ENCODE data around the gene CYP2E1.
"Not testable (repeated sequence)": the region's sequence is repeated elsewhere in the genome, so short reads cannot be mapped to it uniquely, and the experiment has no call there.

The CYP2E1 gene

DNA sequence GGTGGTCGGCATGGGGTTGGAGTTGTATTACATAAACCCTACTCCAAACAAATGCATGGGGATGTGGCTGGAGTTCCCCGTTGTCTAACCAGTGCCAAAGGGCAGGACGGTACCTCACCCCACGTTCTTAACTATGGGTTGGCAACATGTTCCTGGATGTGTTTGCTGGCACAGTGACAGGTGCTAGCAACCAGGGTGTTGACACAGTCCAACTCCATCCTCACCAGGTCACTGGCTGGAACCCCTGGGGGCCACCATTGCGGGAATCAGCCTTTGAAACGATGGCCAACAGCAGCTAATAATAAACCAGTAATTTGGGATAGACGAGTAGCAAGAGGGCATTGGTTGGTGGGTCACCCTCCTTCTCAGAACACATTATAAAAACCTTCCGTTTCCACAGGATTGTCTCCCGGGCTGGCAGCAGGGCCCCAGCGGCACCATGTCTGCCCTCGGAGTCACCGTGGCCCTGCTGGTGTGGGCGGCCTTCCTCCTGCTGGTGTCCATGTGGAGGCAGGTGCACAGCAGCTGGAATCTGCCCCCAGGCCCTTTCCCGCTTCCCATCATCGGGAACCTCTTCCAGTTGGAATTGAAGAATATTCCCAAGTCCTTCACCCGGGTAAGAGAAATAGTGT is at the start of gene CYP2E1:
Gene CYP2E1, plus strand, starts transcription at position 407 of the 632 bp plus-strand sequence. Its CDS starts 33 bp downstream, at position 440.
- no peak for DNase-seq (ENCODE audit: low read depth in 2 of 2)

DNA sequence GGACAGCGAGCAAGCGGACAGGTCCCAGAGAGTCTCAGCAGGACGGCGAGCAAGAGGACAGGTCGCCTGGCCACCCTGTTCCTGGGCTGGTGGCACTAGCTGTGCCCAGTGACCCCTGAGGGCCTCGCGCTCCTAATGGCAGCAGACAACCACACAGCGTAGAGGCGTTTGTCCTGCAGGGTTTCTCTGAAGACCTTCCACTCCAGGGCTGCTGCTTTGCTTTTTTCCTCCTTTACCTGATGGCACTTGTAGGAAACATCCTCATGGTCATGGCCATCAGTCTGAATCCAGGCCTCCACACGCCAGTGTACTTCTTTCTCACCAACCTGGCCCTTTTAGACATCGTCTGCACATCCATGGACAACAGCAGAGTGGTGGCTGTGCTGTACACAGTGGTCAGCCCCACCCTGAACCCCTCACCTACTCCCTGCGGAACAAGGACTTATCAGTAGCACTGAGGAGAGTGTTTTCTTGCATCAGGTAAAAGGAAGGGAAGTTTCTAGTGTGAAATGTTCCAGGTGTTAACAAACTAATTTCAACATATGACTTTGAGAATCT is 46.0 kb upstream of the CYP2E1 start:
- DNase-seq (ENCODE audit: low read depth in 2 of 2): no peak

DNA sequence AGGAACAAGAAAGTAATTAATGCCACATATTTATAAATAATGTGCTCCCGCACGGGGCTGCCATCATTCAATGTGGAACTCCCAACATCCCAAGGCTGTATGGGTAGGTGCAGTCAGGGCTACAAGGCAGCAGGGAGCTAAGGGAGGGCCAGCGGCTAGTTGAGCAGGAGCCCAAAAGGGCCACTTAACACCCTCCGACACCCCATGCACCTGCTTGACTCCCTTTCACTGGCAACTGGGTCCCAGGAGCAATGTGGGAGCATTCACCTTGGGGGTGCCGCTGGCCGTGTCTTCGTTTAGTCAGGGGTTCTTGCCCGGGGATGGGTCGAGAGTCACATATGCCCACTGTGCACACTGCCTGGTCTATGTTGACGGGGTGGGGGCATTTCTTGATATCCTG is 45.5 kb upstream of the CYP2E1 start:
- DNase-seq (ENCODE audit: low read depth in 2 of 2): no peak

DNA sequence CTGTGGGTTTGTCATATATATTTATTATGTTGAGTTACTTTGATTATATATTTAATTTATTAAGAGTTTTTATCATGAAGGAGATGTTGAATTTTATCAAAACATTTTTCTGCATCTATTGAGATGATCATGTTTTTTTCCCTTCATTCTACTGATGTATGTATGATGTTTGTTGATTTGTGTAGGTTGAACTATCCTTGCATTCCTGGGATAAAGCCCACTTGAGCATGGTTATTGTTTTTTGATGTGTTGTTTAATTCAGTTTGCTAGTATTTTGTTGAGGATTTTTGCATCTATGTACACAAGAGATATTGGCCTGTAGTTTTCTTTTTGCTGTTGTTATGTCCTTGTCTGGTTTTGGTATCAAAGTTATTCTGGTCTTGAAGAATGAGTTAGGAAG is 42.3 kb upstream of the CYP2E1 start:
- no peak for DNase-seq (ENCODE audit: low read depth in 2 of 2)

DNA sequence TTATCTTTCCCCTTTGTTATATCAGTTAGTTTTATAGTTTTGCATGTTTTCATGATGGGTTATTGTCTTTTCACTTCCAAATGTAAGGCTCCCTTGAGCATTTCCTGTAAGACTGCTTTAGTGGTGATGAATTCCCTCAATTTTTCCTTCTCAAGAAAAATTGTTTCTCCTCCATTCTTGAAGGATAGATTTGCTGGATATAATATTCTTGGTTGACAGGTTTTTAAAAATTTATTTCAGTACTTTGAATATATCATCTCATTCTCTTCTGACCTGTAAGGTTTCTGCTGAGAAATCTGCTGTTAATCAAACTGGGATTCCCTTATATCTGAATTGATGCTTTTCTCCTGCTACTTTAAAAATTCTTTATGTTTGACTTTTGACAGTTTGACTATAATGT is 40.1 kb upstream of the CYP2E1 start:
- no peak for DNase-seq (ENCODE audit: low read depth in 2 of 2)

DNA sequence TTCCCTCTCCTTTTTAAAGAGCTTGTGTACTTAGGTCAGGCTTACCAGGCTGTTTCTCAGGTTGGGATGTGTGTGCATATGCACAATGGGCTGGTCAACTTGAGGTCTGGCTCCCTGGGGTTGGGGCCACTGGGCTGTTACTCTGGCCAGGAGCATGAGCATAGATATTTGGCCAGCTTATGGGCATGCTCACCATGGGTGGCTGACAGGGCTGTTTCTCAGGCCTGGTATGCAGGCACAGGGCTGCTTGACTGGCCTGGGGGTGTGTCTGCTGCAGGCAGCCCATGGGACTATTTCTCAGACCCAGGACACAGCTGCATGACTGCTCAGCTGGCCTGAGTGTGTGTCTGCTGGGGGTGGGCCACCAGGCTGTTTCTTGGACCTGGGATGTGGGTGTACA is 38.8 kb upstream of the CYP2E1 start:
- DNase-seq (ENCODE audit: low read depth in 2 of 2): no peak

DNA sequence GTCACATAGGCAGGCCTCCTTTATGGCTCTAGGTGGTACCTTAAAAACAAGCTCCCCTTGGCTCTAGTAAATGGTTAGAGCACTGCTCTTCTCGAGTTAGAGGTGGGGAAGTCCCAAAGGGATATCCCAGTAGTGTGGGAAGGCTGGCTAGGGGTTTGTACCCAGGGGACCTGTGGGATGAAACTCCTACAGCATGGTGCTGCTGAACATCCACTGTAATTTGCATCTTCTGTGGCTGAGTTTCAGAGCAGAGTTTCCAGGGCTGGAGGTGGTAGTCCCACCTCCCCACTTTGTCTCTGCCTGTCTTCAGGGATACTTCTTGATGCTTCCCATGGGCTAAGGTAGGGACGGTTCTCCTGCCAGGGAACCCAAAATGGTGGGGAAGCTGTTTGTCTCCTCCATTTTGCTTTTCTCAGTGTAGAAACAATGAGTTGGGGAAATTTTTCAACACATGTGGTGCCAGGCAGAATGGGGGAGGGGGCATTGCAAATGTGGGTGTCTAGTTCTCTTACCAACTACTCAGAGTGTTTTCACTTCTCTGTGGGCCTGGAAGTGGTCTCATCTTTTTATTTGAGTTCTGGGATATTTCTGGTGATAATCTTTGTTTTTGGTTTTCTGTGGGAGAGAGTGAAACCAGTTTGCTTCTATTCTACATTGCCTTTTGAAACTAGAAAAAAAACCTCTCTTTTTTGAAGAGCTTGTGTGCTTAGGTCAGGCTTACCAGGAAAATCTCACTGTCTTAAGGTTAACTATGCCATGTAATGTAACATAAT is 37.2 kb upstream of the CYP2E1 start:
- DNase-seq (ENCODE audit: low read depth in 2 of 2): no peak

DNA sequence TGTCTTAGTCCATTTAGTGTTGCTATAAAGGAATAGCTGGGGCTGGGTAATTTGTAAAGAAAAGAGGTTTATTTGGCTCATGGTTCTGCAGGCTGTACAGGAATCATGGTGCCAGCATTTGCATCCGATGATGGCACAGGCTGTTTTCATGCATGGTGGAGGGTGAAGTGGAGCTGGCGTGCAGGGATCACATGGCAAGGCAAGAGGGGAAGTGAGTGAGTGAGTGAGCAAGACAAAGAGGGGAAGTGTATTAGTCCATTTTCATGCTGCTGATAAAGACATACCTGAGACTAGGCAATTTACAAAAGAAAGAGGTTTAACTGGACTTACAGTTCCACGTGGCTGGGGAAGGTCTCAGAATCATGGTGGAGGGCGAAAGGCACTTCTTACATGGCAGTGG is 33.6 kb upstream of the CYP2E1 start:
- DNase-seq (ENCODE audit: low read depth in 2 of 2): not testable (repeated sequence)

DNA sequence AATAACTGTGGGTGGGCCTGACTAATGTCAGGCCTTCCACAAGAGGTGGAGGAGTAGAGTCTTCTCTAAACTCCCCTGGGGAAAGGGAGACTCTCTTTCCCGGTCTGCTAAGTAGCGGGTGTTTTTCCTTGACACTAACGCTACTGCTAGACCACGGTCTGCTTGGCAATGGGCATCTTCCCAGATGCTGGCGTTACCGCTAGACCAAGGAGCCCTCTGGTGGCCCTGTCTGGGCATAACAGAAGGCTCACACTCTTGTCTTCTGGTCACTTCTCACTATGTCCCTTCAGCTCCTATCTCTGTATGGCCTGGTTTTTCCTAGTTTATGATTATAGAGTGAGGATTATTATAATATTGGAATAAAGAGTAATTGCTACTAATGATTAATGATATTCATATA is 29.8 kb upstream of the CYP2E1 start:
- not testable (repeated sequence) for DNase-seq (ENCODE audit: low read depth in 2 of 2)

DNA sequence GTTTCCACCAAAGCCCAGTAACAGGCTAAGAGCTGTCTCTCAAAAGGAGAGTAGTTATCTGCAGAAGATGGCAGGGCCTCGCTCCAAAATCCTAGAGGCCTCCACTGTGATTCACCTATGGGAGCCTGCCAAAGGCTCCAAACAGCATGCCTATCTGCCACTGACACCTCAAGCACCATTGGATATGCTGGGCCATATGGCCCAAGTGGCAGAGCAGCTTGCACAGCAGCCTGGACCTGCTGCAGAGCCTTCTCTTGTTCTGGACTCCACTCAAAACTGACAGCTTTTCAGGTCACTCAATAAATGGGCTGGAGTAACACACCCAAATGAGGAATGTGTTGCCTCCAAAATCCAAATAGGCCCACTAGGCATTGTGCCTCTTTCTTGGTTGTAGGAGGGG is 28.0 kb upstream of the CYP2E1 start:
- not testable (repeated sequence) for DNase-seq (ENCODE audit: low read depth in 2 of 2)

DNA sequence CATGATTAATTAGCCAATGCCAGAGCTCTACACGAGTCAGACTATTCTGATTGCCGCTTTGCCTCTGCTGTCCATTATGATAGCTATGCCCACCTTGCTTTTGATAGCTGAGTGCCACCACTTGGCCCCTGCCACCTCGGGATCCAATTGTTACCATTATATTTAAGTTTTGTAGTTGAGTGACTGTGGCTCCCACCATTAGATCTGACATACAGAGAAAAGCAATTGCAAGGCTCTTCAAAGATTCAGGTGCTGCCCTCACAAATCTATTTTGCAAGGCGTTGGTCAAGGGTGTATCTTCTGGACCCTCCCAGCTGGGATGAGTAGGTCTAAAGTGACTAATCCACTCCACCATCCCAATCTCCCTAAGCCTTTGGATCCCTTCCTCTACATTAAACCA is 26.3 kb upstream of the CYP2E1 start:
- DNase-seq (ENCODE audit: low read depth in 2 of 2): not testable (repeated sequence)

DNA sequence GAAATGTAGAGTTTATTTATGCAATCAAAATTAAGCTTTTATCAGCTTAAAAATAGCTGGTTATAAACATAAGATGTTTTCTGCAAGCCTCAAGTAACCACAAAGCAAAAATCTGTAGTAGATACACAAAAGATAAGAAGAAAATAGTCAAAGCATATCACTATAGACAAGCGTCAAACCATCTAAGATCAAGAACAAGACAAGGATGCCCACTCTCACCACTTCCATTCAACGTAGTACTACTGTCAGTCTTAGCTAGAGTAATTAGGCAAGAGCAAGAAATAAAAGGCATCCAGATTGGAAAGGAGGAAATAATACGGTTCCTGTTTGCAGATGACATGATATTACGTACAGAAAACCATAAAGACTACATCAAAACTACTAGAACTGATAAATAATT is 17.5 kb upstream of the CYP2E1 start:
- DNase-seq (ENCODE audit: low read depth in 2 of 2): no peak

DNA sequence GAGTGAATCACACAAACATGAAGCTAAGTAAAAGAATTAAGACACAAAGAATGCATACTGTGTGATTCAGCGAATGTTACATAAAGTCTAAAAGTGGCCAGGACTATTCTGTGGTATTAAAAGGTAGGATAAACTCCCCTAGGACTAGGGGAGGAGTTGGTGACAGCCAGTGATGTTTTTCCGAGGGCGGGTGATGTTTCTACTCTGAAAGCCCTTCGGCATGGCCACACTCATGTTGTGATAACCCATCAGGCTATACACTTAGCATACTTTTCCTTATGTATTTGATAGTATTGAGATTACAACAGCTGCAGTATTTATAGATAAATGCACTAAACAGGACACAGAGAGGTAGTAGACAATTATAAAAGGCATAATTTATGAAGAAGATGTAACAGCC is 15.8 kb upstream of the CYP2E1 start:
- DNase-seq (ENCODE audit: low read depth in 2 of 2): no peak

DNA sequence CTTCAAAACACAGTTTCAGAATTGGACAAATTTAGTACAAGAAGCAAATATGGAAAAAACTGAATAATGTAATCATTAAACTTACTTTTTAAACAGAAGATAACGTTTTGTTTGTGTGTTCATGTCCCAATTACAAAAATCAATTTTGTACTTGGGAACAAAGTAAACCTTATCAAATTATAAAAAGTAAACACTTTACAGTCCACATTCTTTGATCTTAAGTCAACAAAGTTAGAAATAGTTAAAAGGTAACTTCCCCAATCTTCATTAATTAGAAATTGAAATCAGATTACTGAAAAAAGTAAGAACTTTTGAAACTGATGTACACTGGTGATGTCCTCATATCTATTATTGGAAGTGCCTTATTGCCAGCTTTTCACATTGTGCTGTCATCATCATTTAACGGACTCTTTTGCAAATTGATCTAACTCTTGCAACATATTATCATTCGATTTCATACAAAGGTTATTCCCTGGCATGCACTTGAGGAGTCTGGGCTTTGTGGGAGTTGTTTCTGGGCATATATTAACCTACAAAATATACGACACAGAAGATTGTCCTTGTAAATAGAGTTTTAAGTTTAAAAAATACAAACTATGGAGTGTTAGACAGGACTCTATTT is 15.1 kb upstream of the CYP2E1 start:
- DNase-seq (ENCODE audit: low read depth in 2 of 2): no peak

DNA sequence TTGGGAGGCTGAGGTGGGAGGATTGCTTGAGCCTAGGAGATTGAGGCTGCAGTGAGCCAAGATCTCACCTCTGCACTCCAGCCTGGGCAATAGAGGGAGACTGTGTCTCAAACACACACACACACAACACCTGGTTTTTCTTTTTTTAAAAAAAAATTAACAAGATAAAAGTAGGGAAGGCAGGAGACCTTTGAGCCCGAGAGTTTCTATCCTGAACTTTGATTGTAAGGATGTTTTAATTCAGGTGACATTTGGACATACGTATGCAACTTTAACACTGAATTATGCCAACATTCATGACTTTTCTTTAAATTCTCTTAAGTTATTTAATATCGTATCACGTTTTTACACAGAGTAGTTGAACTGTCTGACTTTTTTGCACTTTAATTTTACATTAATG is 11.7 kb upstream of the CYP2E1 start:
- DNase-seq (ENCODE audit: low read depth in 2 of 2): no peak

DNA sequence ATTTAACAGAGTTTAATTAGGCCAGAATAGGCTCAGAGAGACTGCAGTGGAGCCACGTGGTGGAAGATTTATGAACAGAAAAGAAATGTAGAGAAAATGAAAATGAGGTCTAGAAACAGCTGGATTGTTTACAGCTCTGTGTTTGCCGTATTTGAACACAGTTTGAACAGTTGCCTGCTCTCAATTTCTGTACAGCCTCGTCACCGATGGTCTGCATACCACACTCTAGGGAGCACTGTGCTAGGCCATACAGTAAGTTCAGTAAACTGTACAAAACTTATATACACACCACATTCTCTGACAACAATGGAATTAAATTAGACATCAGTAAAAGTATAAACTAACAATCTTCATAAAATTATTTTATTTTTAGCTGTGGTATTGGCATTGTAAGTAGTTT is 11.1 kb upstream of the CYP2E1 start:
- no peak for DNase-seq (ENCODE audit: low read depth in 2 of 2)

DNA sequence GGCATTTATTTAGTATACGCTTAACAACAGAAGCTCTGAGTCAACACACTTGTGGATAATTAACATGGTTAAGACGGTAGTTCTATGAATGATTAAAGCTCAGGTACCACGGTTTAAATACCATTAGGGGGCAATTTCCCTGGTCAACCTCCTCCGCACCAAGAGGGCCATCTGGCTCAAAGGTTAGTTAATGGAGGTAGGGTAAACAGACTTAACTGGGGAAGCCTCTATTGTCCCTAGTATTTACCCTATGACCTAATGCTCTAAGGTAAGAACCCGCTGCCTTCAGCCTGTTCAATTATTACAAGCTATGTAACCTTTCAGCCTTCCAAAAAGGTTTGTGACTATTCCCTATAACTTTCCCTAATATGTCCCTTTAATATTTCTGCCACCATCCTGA is 8.6 kb upstream of the CYP2E1 start:
- DNase-seq (ENCODE audit: low read depth in 2 of 2): not testable (repeated sequence)

DNA sequence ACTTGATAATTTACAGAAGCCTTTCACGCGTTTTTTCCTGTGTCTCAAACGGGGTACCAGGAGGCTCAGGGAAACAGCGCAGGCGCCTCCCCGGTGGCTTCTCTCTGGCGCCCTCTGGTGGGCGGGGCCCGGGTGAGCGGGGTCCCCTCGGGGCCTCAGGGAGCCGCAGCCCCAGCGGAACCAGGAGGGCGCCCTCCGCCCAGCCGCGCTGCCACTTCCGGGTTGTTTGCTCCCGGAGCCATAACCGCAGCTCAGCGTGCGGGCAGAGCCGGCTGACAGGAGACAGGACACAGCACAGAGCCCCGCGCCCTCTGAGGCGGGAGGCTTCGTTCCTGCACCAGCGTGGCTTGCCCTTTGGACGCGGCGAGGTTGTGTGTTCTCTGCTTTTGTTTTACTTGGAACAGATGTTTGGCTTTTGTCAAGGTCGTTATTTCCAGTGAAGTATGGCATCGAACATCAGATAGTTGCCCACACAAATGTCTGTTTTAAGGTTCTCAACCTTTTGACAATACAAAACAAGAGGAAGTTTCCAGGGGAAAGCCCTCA is 6.9 kb upstream of the CYP2E1 start:
- DNase-seq (ENCODE audit: low read depth in 2 of 2): peak; percentile 89 to 98

DNA sequence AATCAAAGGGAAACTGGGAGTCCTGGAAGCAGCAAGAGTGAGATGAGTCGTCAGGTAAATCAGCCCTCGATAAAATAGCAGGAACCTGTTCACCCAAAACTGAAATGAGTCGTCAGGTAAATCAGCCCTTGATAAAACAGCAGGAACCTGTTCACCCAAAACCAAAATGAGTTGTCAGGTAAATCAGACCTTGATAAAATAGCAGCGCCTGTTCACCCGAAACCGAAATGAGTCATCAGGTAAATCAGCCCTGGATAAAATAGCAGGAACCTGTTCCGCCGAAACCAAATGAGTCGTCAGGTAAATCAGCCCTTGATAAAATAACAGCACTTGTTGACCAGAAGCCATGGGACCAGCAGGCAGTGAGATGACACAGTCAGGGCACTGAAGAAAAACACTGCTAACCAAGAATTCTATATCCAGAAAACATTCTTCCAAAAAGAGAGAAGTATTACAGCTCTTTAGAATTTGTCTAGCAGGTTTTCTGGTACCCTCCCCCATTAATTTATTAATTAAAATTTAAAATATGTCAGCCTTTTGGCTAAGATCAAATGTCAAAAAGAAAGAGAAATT is 3.4 kb upstream of the CYP2E1 start:
- no peak for DNase-seq (ENCODE audit: low read depth in 2 of 2)

DNA sequence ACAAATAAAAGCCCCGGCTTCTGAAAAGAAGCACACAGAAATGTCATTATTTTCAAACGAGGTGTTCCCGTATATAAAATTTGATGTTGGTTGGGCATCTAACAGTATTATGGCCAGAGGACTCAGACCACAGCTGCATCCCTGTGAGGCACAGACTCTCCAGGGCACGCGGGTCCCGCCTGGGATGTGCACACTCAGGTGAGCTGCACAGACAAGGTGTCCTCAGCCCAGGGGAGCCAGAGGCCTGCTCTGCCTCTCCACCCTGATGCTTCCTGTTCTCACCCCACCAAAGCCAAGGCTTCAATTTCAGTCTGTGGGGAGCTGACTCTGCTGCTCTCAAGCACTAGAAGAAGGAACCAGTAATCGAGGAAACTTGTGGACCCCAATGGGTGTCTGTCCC is 1.7 kb upstream of the CYP2E1 start:
- DNase-seq (ENCODE audit: low read depth in 2 of 2): no peak

DNA sequence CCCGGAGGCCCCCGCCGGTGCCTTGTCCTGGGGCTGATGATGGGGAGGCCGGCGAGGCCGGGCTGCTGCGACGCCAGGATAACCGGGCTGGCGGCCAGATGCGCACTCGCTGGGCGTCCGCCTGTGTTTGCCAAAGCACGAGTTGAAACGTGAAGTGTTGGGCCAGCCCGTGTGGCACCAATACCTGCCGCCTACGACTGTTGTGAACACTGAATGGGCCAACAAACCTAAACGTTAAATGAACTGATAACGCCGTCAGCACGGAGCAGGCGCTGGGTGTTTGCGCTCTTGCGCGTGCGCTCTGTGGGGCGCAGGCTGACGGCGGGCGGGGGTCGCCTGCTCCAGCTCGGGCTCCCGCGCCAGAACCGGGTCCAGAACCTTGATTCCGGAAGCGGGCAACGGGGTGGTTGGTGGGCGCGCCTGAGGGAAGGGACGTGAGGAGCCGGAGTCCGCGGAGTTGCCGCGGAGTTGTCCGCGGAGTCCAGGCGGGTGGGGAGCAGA is 658 bp downstream of the CYP2E1 start:
- no peak for DNase-seq (ENCODE audit: low read depth in 2 of 2)

DNA sequence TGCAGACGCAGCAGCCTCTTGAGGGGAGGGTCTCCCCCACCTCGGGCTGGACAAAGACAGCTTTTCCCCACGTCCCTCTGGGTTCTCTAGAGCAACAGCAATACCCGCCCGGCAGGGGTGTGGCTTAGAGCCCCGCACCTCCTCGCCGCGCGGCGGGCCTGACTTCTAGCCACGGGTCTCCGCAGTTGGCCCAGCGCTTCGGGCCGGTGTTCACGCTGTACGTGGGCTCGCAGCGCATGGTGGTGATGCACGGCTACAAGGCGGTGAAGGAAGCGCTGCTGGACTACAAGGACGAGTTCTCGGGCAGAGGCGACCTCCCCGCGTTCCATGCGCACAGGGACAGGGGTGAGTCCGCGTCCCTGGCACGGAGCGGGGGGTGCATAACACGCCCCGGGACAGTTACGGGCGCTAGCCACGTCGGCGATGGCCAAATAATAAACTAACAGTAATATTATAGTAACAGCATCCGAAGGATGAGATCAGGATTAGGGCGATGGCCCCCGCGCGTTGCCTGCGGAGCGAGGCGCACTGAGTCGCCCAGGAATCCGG is 1.2 kb downstream of the CYP2E1 start:
- no peak for DNase-seq (ENCODE audit: low read depth in 2 of 2)
